HepG2 (cell line): ENCODE data around the gene JDP2. TPM values are rescaled to one million over a fixed set of nuclear protein-coding genes. Genes with fewer than 3 reads are reported as not detected.

Experiments
- AHDC1 ChIP-seq: sonication (generic); formaldehyde crosslinking; IDR thresholded peaks from 2 replicates; pipeline ENCODE4 v1.5.1; 2020; ENCODE audit warnings: mild to moderate bottlenecking, missing genetic modification reagents, borderline replicate concordance
- AHR ChIP-seq: IDR thresholded peaks from 2 replicates; pipeline ENCODE4 v1.6.1; 2018; ENCODE audit warnings: missing genetic modification reagents, missing compliant biosample characterization
- ETS1 ChIP-seq: sonication (generic); formaldehyde crosslinking; IDR thresholded peaks from 2 replicates; pipeline ENCODE4 v1.4.0; 2020; ENCODE audit warnings: missing genetic modification reagents
- GPBP1L1 ChIP-seq: sonication (generic); formaldehyde crosslinking; IDR thresholded peaks from 2 replicates; pipeline ENCODE4 v1.5.0; 2020; ENCODE audit warnings: mild to moderate bottlenecking, missing genetic modification reagents
- HNRNPUL1 ChIP-seq: fragments of 200-400 bp; formaldehyde crosslinking; IDR thresholded peaks from 2 replicates; pipeline ENCODE4 v1.6.1; 2017; ENCODE audit warnings: low read depth, mild to moderate bottlenecking, low read length, moderate library complexity
- LBX2 ChIP-seq: sonication (generic); formaldehyde crosslinking; IDR thresholded peaks from 2 replicates; pipeline ENCODE4 v1.5.0; 2020; ENCODE audit warnings: missing genetic modification reagents, mild to moderate bottlenecking, borderline replicate concordance
- RAD21 ChIP-seq: fragments of 450-650 bp; formaldehyde crosslinking; IDR thresholded peaks from 2 replicates; pipeline ENCODE4 v1.5.0; 2020; ENCODE audit warnings: mild to moderate bottlenecking
- SATB2 ChIP-seq: sonication (generic); formaldehyde crosslinking; IDR thresholded peaks from 2 replicates; pipeline ENCODE4 v1.5.0; 2020; ENCODE audit warnings: missing genetic modification reagents
- SRF ChIP-seq: IDR thresholded peaks from 2 replicates; pipeline ENCODE4 v1.6.1; 2011; ENCODE audit warnings: mild to moderate bottlenecking, low read depth, low read length, moderate library complexity
- SRY ChIP-seq: sonication (generic); formaldehyde crosslinking; IDR thresholded peaks from 2 replicates; pipeline ENCODE4 v1.8.0; 2022; ENCODE audit warnings: mild to moderate bottlenecking, missing genetic modification reagents
- TIGD3 ChIP-seq: sonication (generic); formaldehyde crosslinking; IDR thresholded peaks from 2 replicates; pipeline ENCODE4 v1.5.1; 2020; ENCODE audit warnings: mild to moderate bottlenecking, missing genetic modification reagents, borderline replicate concordance
- ZBTB44 ChIP-seq: sonication (generic); formaldehyde crosslinking; IDR thresholded peaks from 2 replicates; pipeline ENCODE4 v1.4.0; 2020; ENCODE audit warnings: missing genetic modification reagents
- ZSCAN20 ChIP-seq: sonication (generic); formaldehyde crosslinking; IDR thresholded peaks from 2 replicates; pipeline ENCODE4 v1.4.0; 2020; ENCODE audit warnings: missing genetic modification reagents, mild to moderate bottlenecking, borderline replicate concordance
- polyA plus RNA-seq, 8 experiments: library from polyadenylated mRNA; depleted of rRNA in 3 of 8; stranded (reverse) in 7 of 8; unstranded in 1 of 8; fragments of >200 nt; fragmentation: Illumina TruSeq in 4 of 8; extraction: Trizol in 4 of 8; gene quantifications; 2 replicates each; pipeline versions ENCODE4 v1.2.1 to v1.2.3, GENCODE V29; 2011 to 2016; ENCODE audit warnings: low read depth in 4 of 8, missing spikeins in 1 of 8, mixed read lengths in 1 of 8; ENCODE audit not compliant: insufficient read depth in 1 of 8
- total RNA-seq, 5 experiments: library from RNA; depleted of rRNA; stranded (reverse); fragments of >200 nt; fragmentation: Illumina TruSeq; extraction: Trizol; gene quantifications; 2 replicates each; pipeline ENCODE4 v1.2.3, GENCODE V29; 2016; ENCODE audit warnings: low read depth in 1 of 5

The JDP2 gene
- total and polyA plus RNA-seq, 2 of the 13 experiments (the other 11 are each of a cell fraction or from before 2014, with no cell fraction given), result 8.0 to 8.9 TPM

GRCh38 chr14:75452900-75453816 is 25.3 kb downstream of the JDP2 start (continued):
- TF ChIP-seq ETS1 (CRISPR knock-in tag) (no peak), LBX2 (CRISPR knock-in tag) (no peak), TIGD3 (CRISPR knock-in tag) (no peak), AHDC1 (CRISPR knock-in tag) (no peak), GPBP1L1 (CRISPR knock-in tag) (no peak), RAD21 (CRISPR knock-in tag) (no peak), ZBTB44 (CRISPR knock-in tag) (no peak), SRF (no peak), SRY (CRISPR knock-in tag) (no peak), AHR (CRISPR knock-in tag) (no peak), ZSCAN20 (CRISPR knock-in tag) (no peak), SATB2 (CRISPR knock-in tag) (no peak), HNRNPUL1 (no peak)
